Stimulated activated CD8-positive, alpha-beta memory T cell treated with anti-CD3 and anti-CD28 coated beads, Interleukin-12 subunit alpha, Interleukin-12 subunit beta, amount 100 ng/mL, for 24 hours (primary cell): ENCODE data around the gene PLXNB2.
"Not testable (repeated sequence)": the region's sequence is repeated elsewhere in the genome, so short reads cannot be mapped to it uniquely, and the experiment has no call there.

Experiments
- DNase-seq: peaks from one replicate; pipeline ENCODE4 v3.0.0-alpha.2; 2020; ENCODE audit errors: extremely low read depth

Gene PLXNB2

GRCh38 chr22:50325444-50326224 lies 18.2 kb upstream of the PLXNB2 start:
- no peak for DNase-seq

- DNase-seq: no peak
Observed at GRCh38 chr22:50323900-50324299, 16.5 kb upstream of the PLXNB2 start.

GRCh38 chr22:50322382-50323104 lies 15.1 kb upstream of the PLXNB2 start:
- DNase-seq: not testable (repeated sequence)

- DNase-seq: no peak
Observed at GRCh38 chr22:50320671-50321325, 13.4 kb upstream of the PLXNB2 start.

GRCh38 chr22:50320116-50320515 lies 12.7 kb upstream of the PLXNB2 start:
- DNase-seq: no peak

- no peak for DNase-seq
Observed at GRCh38 chr22:50319503-50319951, 12.1 kb upstream of the PLXNB2 start.

- no peak for DNase-seq
Observed at GRCh38 chr22:50318698-50319411, 11.4 kb upstream of the PLXNB2 start.

- DNase-seq: no peak
Observed at GRCh38 chr22:50318356-50318697, 10.9 kb upstream of the PLXNB2 start.

- DNase-seq: no peak
Observed at GRCh38 chr22:50317674-50318073, 10.2 kb upstream of the PLXNB2 start.

GRCh38 chr22:50317178-50317577 lies 9.7 kb upstream of the PLXNB2 start:
- DNase-seq: no peak

GRCh38 chr22:50316114-50317065 lies 8.9 kb upstream of the PLXNB2 start:
- DNase-seq: no peak

GRCh38 chr22:50315289-50316113 lies 8.1 kb upstream of the PLXNB2 start:
- DNase-seq: no peak

- peak; percentile 49 for DNase-seq
Observed at GRCh38 chr22:50314455-50315288, 7.2 kb upstream of the PLXNB2 start.

GRCh38 chr22:50314081-50314454 lies 6.6 kb upstream of the PLXNB2 start:
- no peak for DNase-seq

GRCh38 chr22:50313600-50313999 lies 6.2 kb upstream of the PLXNB2 start:
- DNase-seq: no peak

- no peak for DNase-seq
Observed at GRCh38 chr22:50313021-50313420, 5.6 kb upstream of the PLXNB2 start.

GRCh38 chr22:50312371-50312770 lies 4.9 kb upstream of the PLXNB2 start:
- DNase-seq: no peak

- DNase-seq: no peak
Observed at GRCh38 chr22:50311606-50312351, 4.3 kb upstream of the PLXNB2 start.
